Stimulated activated CD4-positive, alpha-beta T cell treated with anti-CD3 and anti-CD28 coated beads, TNF-alpha, amount 100 ng/mL, for 4 hours (primary cell): Measurements from ENCODE around the gene RASSF9.

ENCODE experiments used
- DNase-seq, 3 experiments: peaks; one replicate each; pipeline ENCODE4 v3.0.0-alpha.2; 2020; ENCODE audit warnings: low read depth in 3 of 3

Gene RASSF9

GRCh38 chr12:85836197-85837090 lies at the start of gene RASSF9:
Gene RASSF9 (minus strand): TSS chr12:85836409. CDS start chr12:85836201, 208 bp downstream.
- no peak for DNase-seq

GRCh38 chr12:85883763-85884162 lies 47.6 kb upstream of the RASSF9 start:
- no peak for DNase-seq

- DNase-seq: no peak
These were observed 41.2 kb upstream of the RASSF9 start for GRCh38 chr12:85877459-85877858.

GRCh38 chr12:85874031-85874461 lies 37.8 kb upstream of the RASSF9 start, which contains the start of gene NTS:
Gene NTS (plus strand): TSS chr12:85874295. CDS start chr12:85874404, 109 bp downstream.
- no peak for DNase-seq

GRCh38 chr12:85872497-85873091 lies 36.4 kb upstream of the RASSF9 start:
- DNase-seq: no peak

- no peak for DNase-seq
These were observed 31.0 kb upstream of the RASSF9 start for GRCh38 chr12:85866986-85867776.

GRCh38 chr12:85865890-85866289 lies 29.7 kb upstream of the RASSF9 start:
- no peak for DNase-seq

GRCh38 chr12:85856966-85857365 lies 20.8 kb upstream of the RASSF9 start:
- no peak for DNase-seq

GRCh38 chr12:85855305-85855704 lies 19.1 kb upstream of the RASSF9 start:
- DNase-seq: no peak

- no peak for DNase-seq
These were observed 13.1 kb upstream of the RASSF9 start for GRCh38 chr12:85849344-85849743.

- no peak for DNase-seq
These were observed 7.5 kb upstream of the RASSF9 start for GRCh38 chr12:85843606-85844310.

GRCh38 chr12:85835426-85836196 lies 598 bp downstream of the RASSF9 start:
- no peak for DNase-seq

- no peak for DNase-seq
These were observed 1.8 kb downstream of the RASSF9 start for GRCh38 chr12:85834378-85834777.

GRCh38 chr12:85833579-85833978 lies 2.6 kb downstream of the RASSF9 start:
- no peak for DNase-seq

GRCh38 chr12:85831327-85831990 lies 4.8 kb downstream of the RASSF9 start:
- no peak for DNase-seq

GRCh38 chr12:85829391-85829790 lies 6.8 kb downstream of the RASSF9 start:
- no peak for DNase-seq

- DNase-seq: no peak
These were observed 7.6 kb downstream of the RASSF9 start for GRCh38 chr12:85828576-85828975.

- no peak for DNase-seq
These were observed 10.5 kb downstream of the RASSF9 start for GRCh38 chr12:85825746-85826145.

GRCh38 chr12:85823436-85824180 lies 12.6 kb downstream of the RASSF9 start:
- DNase-seq: no peak

GRCh38 chr12:85821759-85822158 lies 14.4 kb downstream of the RASSF9 start:
- no peak for DNase-seq
